Thoracic aorta (tissue), 2 donors: ENCODE measurements around the gene RTN4RL2. TPM values are rescaled to one million over a fixed set of nuclear protein-coding genes. Genes with fewer than 3 reads are reported as not detected.

ENCODE experiments used
- ATAC-seq: fragments of 150-250 bp; one replicate; pipeline ENCODE4 v1.8.0; 2017; ENCODE audit warnings: low read depth; ENCODE audit not compliant: insufficient number of reproducible peaks, low FRiP score
- DNase-seq: peaks from one replicate; pipeline ENCODE4 v3.0.0-alpha.2; 2020; ENCODE audit warnings: low spot score
- H3K27ac ChIP-seq, 2 donors: fragments of 200-600 bp; sonication (generic); 1 replicate in 1 of 2; 2 replicates in 1 of 2; pipeline ENCODE4 v1.5.1; 2016; ENCODE audit warnings: mild to moderate bottlenecking in 2 of 2, moderate library complexity in 2 of 2
- H3K27me3 ChIP-seq: fragments of 200-600 bp; sonication (generic); replicated peaks from 2 replicates; pipeline ENCODE4 v1.6.0; 2016; ENCODE audit warnings: mild to moderate bottlenecking; ENCODE audit not compliant: insufficient read depth
- H3K36me3 ChIP-seq: fragments of 200-600 bp; sonication (generic); one replicate; pipeline ENCODE4 v1.5.1; 2016
- H3K4me1 ChIP-seq, 2 donors: fragments of 200-600 bp; sonication (generic); 1 replicate in 1 of 2; 2 replicates in 1 of 2; pipeline versions ENCODE4 v1.5.1 to v1.6.0; 2016; ENCODE audit warnings: low read depth in 2 of 2, mild to moderate bottlenecking in 1 of 2; ENCODE audit not compliant: control insufficient read depth in 1 of 2
- H3K4me3 ChIP-seq: fragments of 200-600 bp; sonication (generic); 2 replicates; pipeline ENCODE4 v1.5.1; 2016; ENCODE audit warnings: mild to moderate bottlenecking
- H3K9me3 ChIP-seq: fragments of 200-600 bp; sonication (generic); 2 replicates; pipeline ENCODE4 v1.5.1; 2016
- total RNA-seq, 2 donors: library from RNA; depleted of rRNA; stranded (reverse); fragments of >200 nt; gene quantifications; one replicate each; pipeline versions ENCODE4 v1.1.0 to v1.2.3, GENCODE V29; 2016
- TF ChIP-seq, protein P1 (sequence below): fragments of 200-600 bp; sonication (generic); IDR thresholded peaks from one replicate; pipeline ENCODE4 v1.5.1; 2019; ENCODE audit warnings: antibody characterized with exemption

The RTN4RL2 gene
- total RNA-seq, 2 donors from 2014 or later = 0.35 TPM; not detected in 1

DNA sequence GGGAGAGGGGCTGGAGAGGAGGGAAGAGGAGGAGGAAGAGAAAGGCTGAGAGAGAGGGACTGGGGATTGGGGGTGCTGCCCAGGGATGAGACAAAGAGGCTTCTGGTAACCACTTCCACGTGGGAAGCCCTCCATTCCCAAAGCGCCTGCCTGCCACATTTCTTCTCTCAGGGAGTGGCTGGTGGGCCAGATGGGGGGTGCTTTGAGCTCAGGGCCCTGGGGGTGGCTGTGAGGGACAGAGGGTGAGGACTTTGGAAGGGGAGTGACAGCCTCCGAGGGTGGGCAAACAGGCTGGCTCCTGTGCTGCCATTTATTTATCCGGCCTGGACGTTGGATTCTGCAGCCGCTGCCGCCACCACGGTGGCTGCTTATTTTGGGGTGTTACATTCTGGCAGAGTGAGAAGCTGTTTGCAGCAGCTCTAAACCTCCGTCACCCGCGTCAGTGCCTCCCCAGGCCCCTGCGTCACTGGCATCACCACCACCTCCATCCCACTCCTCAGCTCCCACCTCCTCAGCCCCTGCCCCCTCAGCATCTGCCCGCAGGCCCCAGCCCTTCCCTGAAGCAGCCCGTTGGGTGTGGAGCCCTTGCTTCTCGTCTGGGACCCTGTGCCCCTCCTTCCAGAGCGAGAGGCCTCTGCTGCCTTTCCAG, 1.6 kb downstream of the RTN4RL2 start:
- no peak overlapping the region for H3K4me3 ChIP-seq
- no peaks in the 10 kb centered on the region for H3K9me3 ChIP-seq
- H3K27ac ChIP-seq = no peak overlapping the region
- peaks cover 16% of the 10 kb centered on the region for H3K27me3 ChIP-seq
- TF ChIP-seq, protein P1, sequence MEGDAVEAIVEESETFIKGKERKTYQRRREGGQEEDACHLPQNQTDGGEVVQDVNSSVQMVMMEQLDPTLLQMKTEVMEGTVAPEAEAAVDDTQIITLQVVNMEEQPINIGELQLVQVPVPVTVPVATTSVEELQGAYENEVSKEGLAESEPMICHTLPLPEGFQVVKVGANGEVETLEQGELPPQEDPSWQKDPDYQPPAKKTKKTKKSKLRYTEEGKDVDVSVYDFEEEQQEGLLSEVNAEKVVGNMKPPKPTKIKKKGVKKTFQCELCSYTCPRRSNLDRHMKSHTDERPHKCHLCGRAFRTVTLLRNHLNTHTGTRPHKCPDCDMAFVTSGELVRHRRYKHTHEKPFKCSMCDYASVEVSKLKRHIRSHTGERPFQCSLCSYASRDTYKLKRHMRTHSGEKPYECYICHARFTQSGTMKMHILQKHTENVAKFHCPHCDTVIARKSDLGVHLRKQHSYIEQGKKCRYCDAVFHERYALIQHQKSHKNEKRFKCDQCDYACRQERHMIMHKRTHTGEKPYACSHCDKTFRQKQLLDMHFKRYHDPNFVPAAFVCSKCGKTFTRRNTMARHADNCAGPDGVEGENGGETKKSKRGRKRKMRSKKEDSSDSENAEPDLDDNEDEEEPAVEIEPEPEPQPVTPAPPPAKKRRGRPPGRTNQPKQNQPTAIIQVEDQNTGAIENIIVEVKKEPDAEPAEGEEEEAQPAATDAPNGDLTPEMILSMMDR = no peak
- ATAC-seq = no peak
- H3K36me3 ChIP-seq = no peaks in the 10 kb centered on the region
- peaks cover 26 to 32% of the 10 kb centered on the region in 2 donors for H3K4me1 ChIP-seq
- no peak for DNase-seq

DNA sequence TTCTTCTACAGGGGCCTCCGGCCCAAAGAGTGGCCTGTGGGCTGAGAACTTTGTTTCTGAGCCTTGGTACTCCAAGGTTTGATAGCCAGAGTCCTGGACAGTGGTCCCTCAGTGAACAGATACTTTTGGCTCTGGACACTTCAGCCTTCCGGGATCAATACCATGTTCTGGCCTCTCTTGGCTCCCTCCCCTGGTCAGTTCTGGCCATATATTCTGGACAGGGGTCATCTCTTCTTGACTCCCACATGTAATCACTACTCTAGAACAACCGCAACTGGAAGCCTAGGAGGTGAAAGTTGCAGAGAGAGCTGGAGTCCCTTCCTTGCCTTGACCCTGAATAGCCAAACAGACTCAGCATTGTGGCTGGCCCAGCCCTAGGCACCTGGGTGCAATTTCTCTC, 2.3 kb downstream of the RTN4RL2 start:
- no peak overlapping the region for H3K27ac ChIP-seq
- peaks cover 24 to 25% of the 10 kb centered on the region in 2 donors for H3K4me1 ChIP-seq
- no peaks in the 10 kb centered on the region for H3K36me3 ChIP-seq
- H3K4me3 ChIP-seq = no peak overlapping the region
- H3K27me3 ChIP-seq = peaks cover 16% of the 10 kb centered on the region
- TF ChIP-seq, protein P1 = no peak
- no peaks in the 10 kb centered on the region for H3K9me3 ChIP-seq
- DNase-seq = no peak
- no peak for ATAC-seq

DNA sequence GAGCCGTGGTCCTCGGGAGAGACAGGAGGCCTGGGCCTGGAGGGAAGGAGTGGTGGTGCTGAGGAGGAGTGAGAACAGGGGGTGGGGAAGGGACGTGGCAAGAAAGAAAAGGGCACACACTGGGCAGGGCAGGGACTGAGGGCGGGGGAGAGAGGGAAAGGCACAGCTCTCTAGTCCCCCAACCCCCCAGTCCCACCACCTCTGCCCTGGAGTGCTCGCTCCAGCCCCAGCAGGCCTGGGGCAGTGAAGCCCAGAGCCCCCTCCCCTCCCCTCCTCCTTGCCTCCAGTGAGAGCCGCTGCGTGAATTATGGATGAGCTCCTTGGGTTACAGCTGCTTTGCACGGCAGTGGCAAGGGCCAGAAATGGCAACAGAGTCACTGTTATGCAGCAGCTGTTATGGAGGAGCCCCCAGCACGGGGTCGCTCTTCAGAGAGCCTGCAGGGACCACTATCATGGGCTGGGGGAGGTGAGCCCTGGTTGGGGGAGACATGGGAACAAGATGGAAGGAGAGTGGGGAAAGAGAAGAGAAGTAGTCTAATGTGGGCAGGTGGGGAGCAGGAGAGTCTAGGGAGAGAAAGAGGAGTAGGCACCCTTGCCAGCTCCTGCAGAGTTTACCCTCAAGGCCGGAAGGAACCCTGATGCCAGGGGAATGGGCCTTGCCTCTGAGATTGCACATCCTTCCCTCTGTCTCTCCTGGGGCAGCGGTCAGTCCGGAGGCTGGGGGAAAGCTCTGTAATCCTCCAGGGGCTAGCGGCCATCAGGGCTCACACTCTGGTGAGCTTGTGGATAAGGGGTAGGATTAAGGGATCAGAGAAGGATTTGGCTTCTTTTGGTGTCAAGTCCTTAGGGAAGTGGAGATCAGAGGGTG, 3.6 kb downstream of the RTN4RL2 start:
- peaks cover 12% of the 10 kb centered on the region for H3K27me3 ChIP-seq
- H3K4me1 ChIP-seq = peaks cover 11 to 12% of the 10 kb centered on the region in 2 donors
- no peak overlapping the region for H3K27ac ChIP-seq
- TF ChIP-seq, protein P1 = no peak
- no peaks in the 10 kb centered on the region for H3K36me3 ChIP-seq
- no peak for DNase-seq
- H3K4me3 ChIP-seq = no peak overlapping the region
- H3K9me3 ChIP-seq = no peaks in the 10 kb centered on the region
- ATAC-seq = no peak

DNA sequence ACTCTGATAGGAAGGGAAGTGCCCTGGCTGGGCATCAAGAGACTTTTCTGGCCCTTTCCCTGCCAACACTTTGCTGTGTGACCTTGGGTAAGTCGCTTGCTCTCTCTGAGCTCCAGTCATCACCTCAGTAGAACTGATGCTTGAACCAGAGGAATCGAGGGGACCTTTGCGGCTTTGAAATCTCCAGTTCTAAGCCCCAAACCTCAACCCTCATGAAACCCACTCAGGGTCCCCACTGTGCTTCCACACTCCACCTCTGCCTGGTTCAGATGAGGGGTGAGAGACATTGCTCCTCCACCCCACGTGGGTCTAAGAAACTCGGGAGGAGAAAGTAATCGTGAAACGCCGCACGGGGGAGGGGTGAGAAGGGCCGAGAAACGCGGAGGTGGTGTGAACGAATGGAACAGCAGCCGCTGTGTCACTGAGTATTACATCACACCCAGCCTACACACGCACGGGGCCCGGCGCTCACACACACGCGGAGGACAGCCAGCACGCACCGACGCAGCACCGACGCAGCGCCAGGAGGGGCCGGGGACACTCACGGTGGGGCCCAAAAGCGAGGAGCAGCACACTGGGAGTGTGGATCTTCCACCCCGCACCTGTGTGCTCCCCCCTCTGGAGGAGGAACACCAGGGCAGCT, 4.3 kb downstream of the RTN4RL2 start:
- Histone ChIP-seq H3K4me1 (peaks cover 3 to 5% of the 10 kb centered on the region in 2 donors), H3K27me3 (peaks cover 4% of the 10 kb centered on the region), H3K4me3 (no peak overlapping the region), H3K9me3 (no peaks in the 10 kb centered on the region), H3K27ac (no peak overlapping the region), H3K36me3 (no peaks in the 10 kb centered on the region)
- TF ChIP-seq, protein P1 = no peak
- ATAC-seq (no peak), DNase-seq (no peak)

DNA sequence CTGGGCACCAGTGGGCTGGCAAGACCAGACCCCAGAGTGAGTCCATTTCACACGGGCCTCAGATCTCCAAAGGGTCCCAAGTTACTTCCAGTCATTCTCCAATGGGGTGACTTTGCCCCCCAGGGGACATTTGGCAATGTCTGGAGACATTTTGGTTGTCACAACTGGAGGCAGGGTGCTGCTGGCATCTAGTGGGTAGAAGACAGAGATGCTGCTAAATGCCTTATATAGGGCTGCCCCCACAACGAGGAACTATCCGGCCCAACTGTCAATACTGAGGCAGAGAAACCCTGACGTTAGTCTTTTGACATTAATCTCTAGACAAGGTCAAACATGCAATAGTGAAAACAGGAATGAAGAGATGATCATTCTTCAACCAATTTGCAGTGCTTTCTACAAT, 6.4 kb downstream of the RTN4RL2 start:
- H3K36me3 ChIP-seq = no peaks in the 10 kb centered on the region
- no peak for DNase-seq
- no peak overlapping the region for H3K27ac ChIP-seq
- TF ChIP-seq, protein P1 = no peak
- ATAC-seq = no peak
- no peaks in the 10 kb centered on the region for H3K9me3 ChIP-seq
- H3K4me3 ChIP-seq = no peak overlapping the region
- H3K27me3 ChIP-seq = no peaks in the 10 kb centered on the region
- no peaks in the 10 kb centered on the region for H3K4me1 ChIP-seq
